ENCODE results near the gene DUSP2. TPM values are rescaled to one million over a fixed set of nuclear protein-coding genes. Genes with fewer than 3 reads are reported as not detected.

The DUSP2 gene
- total RNA-seq, 1 experiment from 2014 or later = 4.9 TPM

GRCh38 chr2:96099861-96100798 is 45.1 kb downstream of the DUSP2 start:
- Histone ChIP-seq H3K4me1 (ENCODE audit: control insufficient read depth, insufficient read depth, low read length) (no peaks in the 10 kb centered on the region; the same call in 1 of the 2 replicates), H3K36me3 (ENCODE audit: control insufficient read depth, insufficient read depth, low read length) (no peaks in the 10 kb centered on the region), H3K4me3 (ENCODE audit: low read depth in 2 of 2, low read length in 2 of 2) (no peak overlapping the region), H3K27me3 (ENCODE audit: control insufficient read depth, insufficient read depth, low read length) (no peaks in the 10 kb centered on the region), H3K9me3 (ENCODE audit: control insufficient read depth, insufficient read depth, low read depth, low read length) (no peaks in the 10 kb centered on the region), H3K27ac (ENCODE audit: low read length) (no peak overlapping the region)
- BruUV-seq (replicated peaks) = no TSS peak
- CTCF ChIA-PET = no interaction called here
- no peak for DNase-seq (ENCODE audit: low read depth, low spot score)
- POLR2A ChIA-PET = no interaction called here
- ATAC-seq = no peak
- in situ Hi-C loops (cut with HindIII; ENCODE audit: low pct_unique_long_range_greater_than_20kb, low sequenced_read_pairs) = no loop called here
- TF ChIP-seq REST (IDR thresholded peaks at IDR 0.05; ENCODE audit: insufficient read depth in 1 of 2, low read depth in 2 of 2, low read length in 1 of 2) (no peak), TCF7L2 (IDR thresholded peaks at IDR 0.05; ENCODE audit: low read depth, low read length) (no peak), POLR2AphosphoS5 (IDR thresholded peaks at IDR 0.05; ENCODE audit: low read depth, low read length) (no peak), SIN3A (IDR thresholded peaks at IDR 0.05; ENCODE audit: borderline replicate concordance, insufficient read depth, low read depth, low read length) (no peak)
- TF ChIP-seq, protein P1, sequence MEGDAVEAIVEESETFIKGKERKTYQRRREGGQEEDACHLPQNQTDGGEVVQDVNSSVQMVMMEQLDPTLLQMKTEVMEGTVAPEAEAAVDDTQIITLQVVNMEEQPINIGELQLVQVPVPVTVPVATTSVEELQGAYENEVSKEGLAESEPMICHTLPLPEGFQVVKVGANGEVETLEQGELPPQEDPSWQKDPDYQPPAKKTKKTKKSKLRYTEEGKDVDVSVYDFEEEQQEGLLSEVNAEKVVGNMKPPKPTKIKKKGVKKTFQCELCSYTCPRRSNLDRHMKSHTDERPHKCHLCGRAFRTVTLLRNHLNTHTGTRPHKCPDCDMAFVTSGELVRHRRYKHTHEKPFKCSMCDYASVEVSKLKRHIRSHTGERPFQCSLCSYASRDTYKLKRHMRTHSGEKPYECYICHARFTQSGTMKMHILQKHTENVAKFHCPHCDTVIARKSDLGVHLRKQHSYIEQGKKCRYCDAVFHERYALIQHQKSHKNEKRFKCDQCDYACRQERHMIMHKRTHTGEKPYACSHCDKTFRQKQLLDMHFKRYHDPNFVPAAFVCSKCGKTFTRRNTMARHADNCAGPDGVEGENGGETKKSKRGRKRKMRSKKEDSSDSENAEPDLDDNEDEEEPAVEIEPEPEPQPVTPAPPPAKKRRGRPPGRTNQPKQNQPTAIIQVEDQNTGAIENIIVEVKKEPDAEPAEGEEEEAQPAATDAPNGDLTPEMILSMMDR (IDR thresholded peaks at IDR 0.05) = no peak
- intact Hi-C loops (cut with micrococcal nuclease; ENCODE audit: unreplicated experiment) = no loop called here

DNA sequence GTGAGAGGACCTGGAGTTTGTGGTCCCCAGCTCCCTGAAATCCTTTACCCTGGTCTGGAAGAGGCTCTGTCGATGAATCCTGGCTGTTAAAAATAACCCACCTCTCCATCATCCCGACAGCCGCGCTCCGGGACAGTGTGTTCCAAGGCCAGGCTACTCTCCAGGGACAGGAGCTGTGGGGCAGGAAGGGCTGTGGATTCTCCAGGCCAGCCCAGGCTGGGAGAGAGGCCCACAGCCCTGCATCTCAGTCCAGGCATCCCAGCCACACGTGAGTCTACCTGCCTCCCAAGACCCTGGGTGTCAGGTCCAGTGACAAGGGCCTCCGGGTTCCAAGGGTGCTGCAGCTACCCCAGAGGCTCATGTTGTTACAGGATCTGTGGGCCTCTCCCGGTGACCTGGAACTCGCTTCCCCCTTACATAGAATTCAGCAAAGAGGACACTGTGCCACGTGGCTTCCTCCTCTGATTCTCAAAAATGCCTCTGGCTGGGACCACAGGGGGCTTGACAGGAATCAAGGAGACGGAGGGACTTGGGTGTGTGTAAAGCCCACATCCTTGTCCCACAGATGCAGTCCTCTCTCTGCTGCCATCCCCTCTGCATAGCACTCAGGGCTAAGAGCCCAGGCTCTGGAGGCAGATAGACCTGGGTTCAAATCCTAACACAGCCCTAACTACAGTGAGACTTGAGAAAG is 46.2 kb downstream of the DUSP2 start:
- Histone ChIP-seq H3K36me3 (ENCODE audit: control insufficient read depth, insufficient read depth, low read length) (no peaks in the 10 kb centered on the region), H3K27me3 (ENCODE audit: control insufficient read depth, insufficient read depth, low read length) (no peaks in the 10 kb centered on the region), H3K4me3 (ENCODE audit: low read depth in 2 of 2, low read length in 2 of 2) (no peak overlapping the region), H3K27ac (ENCODE audit: low read length) (no peak overlapping the region), H3K9me3 (ENCODE audit: control insufficient read depth, insufficient read depth, low read depth, low read length) (no peaks in the 10 kb centered on the region), H3K4me1 (ENCODE audit: control insufficient read depth, insufficient read depth, low read length) (no peaks in the 10 kb centered on the region; the same call in 1 of the 2 replicates)
- ChIA-PET CTCF (interaction anchor here (1.5 kb wide), 1 partner anchor 75 kb away, joined by 4 read pairs; no protein-coding TSS in a partner anchor), POLR2A (no interaction called here)
- intact Hi-C loops (cut with micrococcal nuclease; ENCODE audit: unreplicated experiment) (no loop called here), in situ Hi-C loops (cut with HindIII; ENCODE audit: low pct_unique_long_range_greater_than_20kb, low sequenced_read_pairs) (no loop called here)
- TF ChIP-seq SIN3A (IDR thresholded peaks at IDR 0.05; ENCODE audit: borderline replicate concordance, insufficient read depth, low read depth, low read length) (no peak), TCF7L2 (IDR thresholded peaks at IDR 0.05; ENCODE audit: low read depth, low read length) (no peak), REST (IDR thresholded peaks at IDR 0.05; ENCODE audit: insufficient read depth in 1 of 2, low read depth in 2 of 2, low read length in 1 of 2) (no peak), POLR2AphosphoS5 (IDR thresholded peaks at IDR 0.05; ENCODE audit: low read depth, low read length) (no peak)
- TF ChIP-seq, protein P1 (IDR thresholded peaks at IDR 0.05) = no peak
- ATAC-seq = no peak; the same call in 1 of the 2 replicates
- DNase-seq (ENCODE audit: low read depth, low spot score) = no peak
- BruUV-seq (replicated peaks) = no TSS peak

Data from Panc1 (cell line).